Measurements from ENCODE around the gene CHSY1.

DNA sequence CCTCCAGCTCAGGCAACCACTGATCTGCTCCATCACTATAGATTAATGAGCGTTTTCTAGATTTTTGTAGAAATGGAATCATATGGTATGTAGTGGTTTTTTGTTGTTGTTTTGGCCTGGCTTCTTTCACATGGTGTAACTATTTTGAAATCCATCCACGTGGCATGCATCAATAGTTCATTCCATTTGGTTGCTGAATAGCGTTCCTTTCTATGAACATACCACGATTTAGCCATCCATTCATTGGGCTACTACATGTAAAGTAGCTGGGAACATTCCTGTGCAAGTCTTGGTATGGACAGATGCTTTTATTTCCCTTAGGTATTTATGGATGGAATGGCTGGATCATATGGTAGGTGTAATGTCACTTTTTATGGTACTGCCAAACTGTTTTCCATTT lies 10.7 kb upstream of the CHSY1 start:
- TF ChIP-seq, protein P1, sequence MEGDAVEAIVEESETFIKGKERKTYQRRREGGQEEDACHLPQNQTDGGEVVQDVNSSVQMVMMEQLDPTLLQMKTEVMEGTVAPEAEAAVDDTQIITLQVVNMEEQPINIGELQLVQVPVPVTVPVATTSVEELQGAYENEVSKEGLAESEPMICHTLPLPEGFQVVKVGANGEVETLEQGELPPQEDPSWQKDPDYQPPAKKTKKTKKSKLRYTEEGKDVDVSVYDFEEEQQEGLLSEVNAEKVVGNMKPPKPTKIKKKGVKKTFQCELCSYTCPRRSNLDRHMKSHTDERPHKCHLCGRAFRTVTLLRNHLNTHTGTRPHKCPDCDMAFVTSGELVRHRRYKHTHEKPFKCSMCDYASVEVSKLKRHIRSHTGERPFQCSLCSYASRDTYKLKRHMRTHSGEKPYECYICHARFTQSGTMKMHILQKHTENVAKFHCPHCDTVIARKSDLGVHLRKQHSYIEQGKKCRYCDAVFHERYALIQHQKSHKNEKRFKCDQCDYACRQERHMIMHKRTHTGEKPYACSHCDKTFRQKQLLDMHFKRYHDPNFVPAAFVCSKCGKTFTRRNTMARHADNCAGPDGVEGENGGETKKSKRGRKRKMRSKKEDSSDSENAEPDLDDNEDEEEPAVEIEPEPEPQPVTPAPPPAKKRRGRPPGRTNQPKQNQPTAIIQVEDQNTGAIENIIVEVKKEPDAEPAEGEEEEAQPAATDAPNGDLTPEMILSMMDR (conservative IDR thresholded peaks at IDR 0.05; ENCODE audit: low read length), result no peak
- TF ChIP-seq EZH2phosphoT487 (IDR thresholded peaks at IDR 0.05; ENCODE audit: borderline replicate concordance, low read depth, low read length), result no peak
